H1 (cell line): ENCODE data around the gene GAGE12F. TPM values are rescaled to one million over a fixed set of nuclear protein-coding genes. Genes with fewer than 3 reads are reported as not detected.
"Not testable (repeated sequence)": the region's sequence is repeated elsewhere in the genome, so short reads cannot be mapped to it uniquely, and the experiment has no call there.

Experiments
- CTCF ChIA-PET: fragments of 300-600 bp; sonication (Branson Sonifier 250); formaldehyde crosslinking; loops from one replicate; lab custom pipeline; 2021; ENCODE audit not compliant: partially characterized antibody; lab: Charles Lee
- POLR2A ChIA-PET: fragments of 300-600 bp; sonication (Branson Sonifier 250); formaldehyde crosslinking; loops from one replicate; lab custom pipeline; 2021; ENCODE audit warnings: inconsistent platforms; ENCODE audit not compliant: partially characterized antibody; lab: Charles Lee
- DNase-seq, 2 experiments: peaks; one replicate each; pipeline versions ENCODE4 v3.0.0 to v3.0.0-alpha.2; 2010 to 2022; ENCODE audit warnings: low spot score in 2 of 2, low read depth in 1 of 2, mixed read lengths in 1 of 2
- FAIRE-seq: peaks from 2 replicates; lab custom pipeline; 2011; peaks lifted over from hg19 to GRCh38; lab: Jason Lieb, UNC
- H2AFZ ChIP-seq: 2 replicates; pipeline ENCODE4 v1.8.1; 2012; ENCODE audit warnings: low read length, inconsistent platforms
- H2AK5ac ChIP-seq: 2 replicates; pipeline ENCODE4 v1.6.1; 2013; ENCODE audit warnings: low read depth, low read length
- H2BK120ac ChIP-seq: replicated peaks from 2 replicates; pipeline ENCODE3; 2013; ENCODE audit warnings: low read depth, low read length, inconsistent platforms
- H2BK12ac ChIP-seq: 2 replicates; pipeline ENCODE4 v1.6.1; 2013; ENCODE audit warnings: low read depth, low read length
- H2BK15ac ChIP-seq: 2 replicates; pipeline ENCODE4 v1.6.1; 2013; ENCODE audit warnings: low read length
- H2BK20ac ChIP-seq: 2 replicates; pipeline ENCODE4 v1.6.1; 2013; ENCODE audit warnings: low read length
- H2BK5ac ChIP-seq: 2 replicates; pipeline ENCODE4 v1.6.1; 2013; ENCODE audit warnings: low read depth, low read length
- H3K14ac ChIP-seq: 2 replicates; pipeline ENCODE4 v1.6.1; 2013; ENCODE audit warnings: inconsistent platforms; ENCODE audit not compliant: insufficient read length
- H3K18ac ChIP-seq: 2 replicates; pipeline ENCODE4 v1.6.1; 2013; ENCODE audit warnings: low read length; ENCODE audit errors: extremely low read depth
- H3K23ac ChIP-seq: 2 replicates; pipeline ENCODE4 v1.6.1; 2013; ENCODE audit warnings: inconsistent platforms; ENCODE audit not compliant: insufficient read length
- H3K23me2 ChIP-seq: 2 replicates; pipeline ENCODE4 v1.6.1; 2013; ENCODE audit warnings: low read depth, low read length
- H3K27ac ChIP-seq: 2 replicates; pipeline ENCODE4 v1.6.1; 2011; ENCODE audit warnings: low read depth, low read length, inconsistent platforms
- H3K27me3 ChIP-seq, 4 experiments: replicated peaks in 1 of 4; 1 replicate in 1 of 4; 2 replicates in 3 of 4; pipeline versions ENCODE4 v1.6.1 to v1.8.1; 2011 to 2013; ENCODE audit warnings: low read length in 3 of 4, mild to moderate bottlenecking in 3 of 4, inconsistent platforms in 2 of 4, mixed read lengths in 2 of 4, moderate library complexity in 1 of 4; ENCODE audit not compliant: control insufficient read depth in 3 of 4, insufficient read depth in 3 of 4; ENCODE audit errors: extremely low read depth in 1 of 4
- H3K36me3 ChIP-seq, 4 experiments: 2 replicates each; pipeline versions ENCODE4 v1.6.1 to v1.8.1; 2011 to 2013; ENCODE audit warnings: mild to moderate bottlenecking in 4 of 4, low read length in 3 of 4, moderate library complexity in 2 of 4, control low read depth in 1 of 4, inconsistent platforms in 1 of 4; ENCODE audit not compliant: insufficient read depth in 4 of 4, control insufficient read depth in 2 of 4
- H3K4ac ChIP-seq: replicated peaks from 2 replicates; pipeline ENCODE3; 2013; ENCODE audit warnings: low read length, low read depth, mixed read lengths, inconsistent platforms; ENCODE audit not compliant: insufficient read length
- H3K4me1 ChIP-seq, 4 experiments: replicated peaks in 1 of 4; 1 replicate in 1 of 4; 2 replicates in 3 of 4; pipeline versions ENCODE4 v1.6.1 to v1.8.1; 2011 to 2013; ENCODE audit warnings: low read length in 3 of 4, inconsistent platforms in 2 of 4, mixed read lengths in 1 of 4; ENCODE audit not compliant: insufficient read depth in 4 of 4, control insufficient read depth in 3 of 4
- H3K4me2 ChIP-seq, 2 experiments: 2 replicates each; pipeline versions ENCODE4 v1.6.1 to v1.8.1; 2011 to 2013; ENCODE audit warnings: low read depth in 2 of 2, low read length in 2 of 2, control low read depth in 1 of 2, inconsistent platforms in 1 of 2, mild to moderate bottlenecking in 1 of 2; ENCODE audit not compliant: insufficient read depth in 1 of 2
- H3K4me3 ChIP-seq, 4 experiments: fragments of 200-600, 300-600 bp in 1 of 4; sonication (generic), shearing (Covaris generic), sonication (Bioruptor Twin) in 1 of 4; 2 replicates each; pipeline versions ENCODE4 v1.5.1 to v1.8.1; 2011 to 2016; ENCODE audit warnings: low read length in 4 of 4, low read depth in 3 of 4, control low read depth in 2 of 4, inconsistent platforms in 2 of 4, mild to moderate bottlenecking in 2 of 4, mixed read lengths in 1 of 4, moderate library complexity in 1 of 4; ENCODE audit not compliant: insufficient read depth in 2 of 4; ENCODE audit errors: extremely low read depth in 1 of 4
- H3K56ac ChIP-seq: replicated peaks from 2 replicates; pipeline ENCODE3; 2013; ENCODE audit warnings: low read depth, mild to moderate bottlenecking, mixed read lengths, low read length, inconsistent platforms; ENCODE audit not compliant: insufficient read length
- H3K79me1 ChIP-seq: 2 replicates; pipeline ENCODE4 v1.6.1; 2013; ENCODE audit warnings: low read depth, low read length, control low read depth
- H3K79me2 ChIP-seq, 2 experiments: 2 replicates each; pipeline versions ENCODE4 v1.6.1 to v1.8.1; 2012 to 2013; ENCODE audit warnings: low read length in 2 of 2, mild to moderate bottlenecking in 2 of 2, inconsistent platforms in 1 of 2; ENCODE audit not compliant: insufficient read depth in 2 of 2, control insufficient read depth in 1 of 2
- H3K9ac ChIP-seq, 4 experiments: replicated peaks in 1 of 4; 1 replicate in 1 of 4; 2 replicates in 3 of 4; pipeline versions ENCODE4 v1.6.1 to v1.8.1; 2011 to 2013; ENCODE audit warnings: low read depth in 3 of 4, low read length in 3 of 4, control low read depth in 2 of 4, mild to moderate bottlenecking in 2 of 4, moderate library complexity in 2 of 4, inconsistent platforms in 1 of 4; ENCODE audit errors: extremely low read depth in 1 of 4
- H3K9me3 ChIP-seq, 2 experiments: 2 replicates each; pipeline versions ENCODE4 v1.6.1 to v1.8.1; 2012 to 2013; ENCODE audit warnings: mild to moderate bottlenecking in 2 of 2, moderate library complexity in 2 of 2, control low read depth in 1 of 2, inconsistent platforms in 1 of 2, low read depth in 1 of 2, low read length in 1 of 2, mixed read lengths in 1 of 2; ENCODE audit not compliant: insufficient read depth in 2 of 2
- H4K20me1 ChIP-seq, 2 experiments: replicated peaks in 1 of 2; 2 replicates each; pipeline versions ENCODE3 to v1.8.1; 2011 to 2013; ENCODE audit warnings: inconsistent platforms in 2 of 2, low read length in 2 of 2, mild to moderate bottlenecking in 1 of 2; ENCODE audit not compliant: insufficient read depth in 2 of 2, control insufficient read depth in 1 of 2
- H4K5ac ChIP-seq: 2 replicates; pipeline ENCODE4 v1.6.1; 2013; ENCODE audit warnings: low read length, low read depth, mixed read lengths, inconsistent platforms; ENCODE audit not compliant: insufficient read length
- H4K8ac ChIP-seq: 2 replicates; pipeline ENCODE4 v1.8.0; 2013; ENCODE audit warnings: mild to moderate bottlenecking, moderate library complexity, low read length, inconsistent platforms; ENCODE audit not compliant: insufficient read depth; ENCODE audit errors: extremely low read depth
- H4K91ac ChIP-seq: replicated peaks from 2 replicates; pipeline ENCODE3; 2013; ENCODE audit warnings: low read length, mixed read lengths, inconsistent platforms; ENCODE audit not compliant: insufficient read length
- WGBS, 2 experiments: shearing (Covaris generic) in 1 of 2; methylation state at CpG; one replicate each; pipeline versions ENCODE4 v1.1.6 to v1.1.7; 2013 to 2015; ENCODE audit warnings: low lambda C conversion rate in 2 of 2, mixed read lengths in 2 of 2, inconsistent platforms in 1 of 2, low coverage in 1 of 2, missing lambda C conversion rate in 1 of 2; ENCODE audit not compliant: insufficient replicate concordance in 2 of 2, insufficient coverage in 1 of 2, insufficient read length in 1 of 2; ENCODE audit errors: extremely low coverage in 1 of 2, missing lambda C conversion rate in 1 of 2; 5-methylcytosine and 5-hydroxymethylcytosine counted together
- polyA plus RNA-seq, 7 experiments: library from polyadenylated mRNA; depleted of rRNA in 3 of 7; stranded (reverse) in 5 of 7; unstranded in 2 of 7; fragments of >200 nt in 5 of 7; fragments of 200-250 nt in 2 of 7; gene quantifications; 1 replicate in 5 of 7; 2 replicates in 1 of 7; 4 replicates in 1 of 7; pipeline versions ENCODE4 v1.2.1 to v1.2.3, GENCODE V29; 2011 to 2013; ENCODE audit warnings: missing spikeins in 2 of 7, mixed read lengths in 2 of 7
- total RNA-seq: library from RNA; stranded (reverse); fragmentation: NEBNext Ultra II Directional; extraction: Animal tissue kit (Norgen Biotek cat#: 25700); gene quantifications from 2 replicates; pipeline ENCODE4 v1.2.1, GENCODE V29; 2021

GAGE12F gene
- total and polyA plus RNA-seq, 2 of the 8 experiments (the other 6 are each of a cell fraction or from before 2014, with no cell fraction given) = not detected

- H3K36me3 ChIP-seq, H3K23ac ChIP-seq, H2AK5ac ChIP-seq, H3K79me2 ChIP-seq, CTCF ChIA-PET, FAIRE-seq, H4K5ac ChIP-seq, H3K23me2 ChIP-seq, H3K27me3 ChIP-seq, H3K4me1 ChIP-seq, H2BK12ac ChIP-seq, H3K18ac ChIP-seq, H2BK120ac ChIP-seq, H2BK15ac ChIP-seq, H2BK5ac ChIP-seq, H4K20me1 ChIP-seq, H3K9me3 ChIP-seq, H3K9ac ChIP-seq, H3K4ac ChIP-seq, H2BK20ac ChIP-seq, H2AFZ ChIP-seq, H3K79me1 ChIP-seq, H4K91ac ChIP-seq, H3K27ac ChIP-seq, POLR2A ChIA-PET, H3K4me3 ChIP-seq, H3K56ac ChIP-seq, DNase-seq, H3K4me2 ChIP-seq, H4K8ac ChIP-seq, H3K14ac ChIP-seq: not testable (repeated sequence)
- no CpG with 5 or more reads among the region's 16 CpGs for WGBS, 2 experiments
These were observed 28.8 kb upstream of the GAGE12F start, which contains the start of gene GAGE12C for GRCh38 chrX:49531877-49532276. Gene GAGE12C (plus strand): TSS chrX:49532177. CDS start chrX:49533332, 1,155 bp downstream.

- H3K4me1 ChIP-seq, FAIRE-seq, H4K5ac ChIP-seq, H2AK5ac ChIP-seq, CTCF ChIA-PET, H3K27me3 ChIP-seq, POLR2A ChIA-PET, H4K20me1 ChIP-seq, H3K23me2 ChIP-seq, H3K9me3 ChIP-seq, H3K56ac ChIP-seq, H2BK12ac ChIP-seq, H3K4me2 ChIP-seq, DNase-seq, H4K91ac ChIP-seq, H3K36me3 ChIP-seq, H3K23ac ChIP-seq, H3K14ac ChIP-seq, H3K9ac ChIP-seq, H2BK120ac ChIP-seq, H3K79me1 ChIP-seq, H3K27ac ChIP-seq, H3K79me2 ChIP-seq, H3K4ac ChIP-seq, H2AFZ ChIP-seq, H3K4me3 ChIP-seq, H2BK15ac ChIP-seq, H2BK20ac ChIP-seq, H2BK5ac ChIP-seq, H4K8ac ChIP-seq, H3K18ac ChIP-seq: not testable (repeated sequence)
- WGBS, 2 experiments = no CpG with 5 or more reads among the region's 16 CpGs
These were observed 19.2 kb upstream of the GAGE12F start, which contains the start of gene GAGE12D for GRCh38 chrX:49541433-49541832. Gene GAGE12D (plus strand): TSS chrX:49541733. CDS start chrX:49542888, 1,155 bp downstream.
